Measurements from ENCODE around the gene SLCO4A1. TPM values are rescaled to one million over a fixed set of nuclear protein-coding genes. Genes with fewer than 3 reads are reported as not detected.

The SLCO4A1 gene
- total and polyA plus RNA-seq, 2 donors (not counting 3 experiments of a cell fraction or from before 2014, with no cell fraction given), result 1.4 to 4.1 TPM

- Histone ChIP-seq H3K4me3 (replicated peaks in 1 of 3; ENCODE audit: insufficient read depth in 1 of 3, low read depth in 1 of 3, low read length in 3 of 3) (no peak overlapping the region), H3K9ac (replicated peaks; ENCODE audit: extremely low read depth, insufficient read depth, low read length) (peak overlapping the region; percentile 14), H4K20me1 (replicated peaks; ENCODE audit: control insufficient read depth, extremely low read depth, insufficient read depth, low read length) (no peaks in the 10 kb centered on the region), H3K4me2 (ENCODE audit: insufficient read depth, low read length) (no peak overlapping the region), H3K36me3 (ENCODE audit: control insufficient read depth in 2 of 2, extremely low read depth in 1 of 2, insufficient read depth in 2 of 2, low read length in 2 of 2) (no peaks in the 10 kb centered on the region), H3K79me2 (ENCODE audit: control insufficient read depth, insufficient read depth, low read length) (no peaks in the 10 kb centered on the region), H3K27ac (ENCODE audit: insufficient read depth, low read depth, low read length) (peak overlapping the region; percentile 58), H3K4me1 (ENCODE audit: control insufficient read depth, extremely low read depth, insufficient read depth, low read length) (peaks cover 25% of the 10 kb centered on the region), H3K27me3 (ENCODE audit: control insufficient read depth in 2 of 2, insufficient read depth in 2 of 2, low read length in 2 of 2) (no peaks in the 10 kb centered on the region), H3K9me3 (replicated peaks; ENCODE audit: control insufficient read depth, insufficient read depth, low read length) (no peaks in the 10 kb centered on the region), H2AFZ (ENCODE audit: low read depth, low read length) (peak overlapping the region; percentile 50), H3K9me1 (replicated peaks; ENCODE audit: control insufficient read depth, extremely low read depth, insufficient read depth, low read length) (no peaks in the 10 kb centered on the region)
- DNase-seq (ENCODE audit: low read depth, low spot score) (peak; percentile 55), FAIRE-seq (no peak)
- no TSS peak for BruUV-seq (replicated peaks)
- no peak for TF ChIP-seq POLR2AphosphoS5 (IDR thresholded peaks at IDR 0.05; ENCODE audit: insufficient read depth, low read depth, low read length)
- TF ChIP-seq MYC (IDR thresholded peaks at IDR 0.05; ENCODE audit: low read depth, low read length), result peak; percentile 26
- TF ChIP-seq FOS (IDR thresholded peaks at IDR 0.05; ENCODE audit: borderline replicate concordance, insufficient read depth, low read length), result peak; percentile 52
- intact Hi-C loops (cut with micrococcal nuclease), result loop anchor here (1.0 to 5.0 kb wide), 3 partner anchors 118 to 315 kb away; partner anchors contain the start of genes ADRM1 and CABLES2
- ChIA-PET CTCF (interaction anchor here (0.7 to 3.8 kb wide), 35 partner anchors 11 to 217 kb away, joined by 3 to 107 read pairs (median 5); no protein-coding TSS in a partner anchor), POLR2A (no interaction called here)
- dilution Hi-C loops (cut with MboI; ENCODE audit: extremely low pct_ligation_motif_present, low sequenced_read_pairs), result no loop called here
Measured at GRCh38 chr20:62617711-62618483, 24.4 kb upstream of the SLCO4A1 start.

- no peak for FAIRE-seq
- BruUV-seq (replicated peaks), result no TSS peak
- ChIA-PET POLR2A (no interaction called here), CTCF (interaction anchor here (1.3 to 3.8 kb wide), 5 partner anchors 9 to 173 kb away, joined by 5 to 107 read pairs (median 15); no protein-coding TSS in a partner anchor)
- Histone ChIP-seq H3K27me3 (ENCODE audit: control insufficient read depth in 2 of 2, insufficient read depth in 2 of 2, low read length in 2 of 2) (no peaks in the 10 kb centered on the region), H2AFZ (ENCODE audit: low read depth, low read length) (no peak overlapping the region), H3K36me3 (ENCODE audit: control insufficient read depth in 2 of 2, extremely low read depth in 1 of 2, insufficient read depth in 2 of 2, low read length in 2 of 2) (no peaks in the 10 kb centered on the region), H3K4me3 (replicated peaks in 1 of 3; ENCODE audit: insufficient read depth in 1 of 3, low read depth in 1 of 3, low read length in 3 of 3) (no peak overlapping the region), H3K9me3 (replicated peaks; ENCODE audit: control insufficient read depth, insufficient read depth, low read length) (no peaks in the 10 kb centered on the region), H3K27ac (ENCODE audit: insufficient read depth, low read depth, low read length) (peak overlapping the region; percentile 58), H3K79me2 (ENCODE audit: control insufficient read depth, insufficient read depth, low read length) (no peaks in the 10 kb centered on the region), H3K4me1 (ENCODE audit: control insufficient read depth, extremely low read depth, insufficient read depth, low read length) (peaks cover 35% of the 10 kb centered on the region), H3K4me2 (ENCODE audit: insufficient read depth, low read length) (no peak overlapping the region), H3K9me1 (replicated peaks; ENCODE audit: control insufficient read depth, extremely low read depth, insufficient read depth, low read length) (no peaks in the 10 kb centered on the region), H3K9ac (replicated peaks; ENCODE audit: extremely low read depth, insufficient read depth, low read length) (peak overlapping the region; percentile 14), H4K20me1 (replicated peaks; ENCODE audit: control insufficient read depth, extremely low read depth, insufficient read depth, low read length) (no peaks in the 10 kb centered on the region)
- intact Hi-C loops (cut with micrococcal nuclease), result loop anchor here (5.0 kb wide), 1 partner anchor 212 kb away; the partner anchor contains the start of gene CABLES2
- dilution Hi-C loops (cut with MboI; ENCODE audit: extremely low pct_ligation_motif_present, low sequenced_read_pairs), result no loop called here
- TF ChIP-seq EZH2 (IDR thresholded peaks at IDR 0.05; ENCODE audit: borderline replicate concordance, low read depth, low read length, severe bottlenecking) (no peak), MAX (IDR thresholded peaks at IDR 0.05; ENCODE audit: insufficient read depth, insufficient read length) (no peak), POLR2AphosphoS5 (IDR thresholded peaks at IDR 0.05; ENCODE audit: insufficient read depth, low read depth, low read length) (no peak), MYC (IDR thresholded peaks at IDR 0.05; ENCODE audit: low read depth, low read length) (no peak), JUN (IDR thresholded peaks at IDR 0.05; ENCODE audit: borderline replicate concordance, insufficient read depth, insufficient read length, low read depth) (no peak), CTCF (IDR thresholded peaks at IDR 0.05; ENCODE audit: extremely low read depth in 1 of 2, insufficient read depth in 1 of 2, low read depth in 1 of 2, low read length in 2 of 2) (no peak), POLR2A (IDR thresholded peaks at IDR 0.05; ENCODE audit: low read depth, low read length) (no peak), GATA2 (IDR thresholded peaks at IDR 0.05; ENCODE audit: insufficient read depth, insufficient read length, low read depth, low read length) (no peak), FOS (IDR thresholded peaks at IDR 0.05; ENCODE audit: borderline replicate concordance, insufficient read depth, low read length) (no peak)
- DNase-seq (ENCODE audit: low read depth, low spot score), result no peak
Measured at GRCh38 chr20:62618611-62619529, 23.4 kb upstream of the SLCO4A1 start.
